HG02642 (cell line): ENCODE measurements around the gene LRRC10B.

ENCODE experiments used
- ATAC-seq: cut with Tn5 transposase; IDR thresholded peaks from one replicate; pipeline ENCODE4 v1.9.1; 2021; ENCODE audit warnings: mild to moderate bottlenecking; ENCODE audit not compliant: unreplicated experiment, poor library complexity

LRRC10B gene

GRCh38 chr11:61486011-61486620 is 22.4 kb upstream of the LRRC10B start:
- ATAC-seq = no peak

GRCh38 chr11:61486779-61487178 is 21.8 kb upstream of the LRRC10B start:
- ATAC-seq = no peak

- no peak for ATAC-seq
Measured at GRCh38 chr11:61487342-61488025, 21.1 kb upstream of the LRRC10B start.

- ATAC-seq = no peak
Measured at GRCh38 chr11:61488651-61489291, 19.8 kb upstream of the LRRC10B start.

GRCh38 chr11:61489833-61490721 is 18.5 kb upstream of the LRRC10B start:
- ATAC-seq = no peak

- no peak for ATAC-seq
Measured at GRCh38 chr11:61491736-61492395, 16.7 kb upstream of the LRRC10B start.

- no peak for ATAC-seq
Measured at GRCh38 chr11:61494381-61494961, 14.1 kb upstream of the LRRC10B start.

- no peak for ATAC-seq
Measured at GRCh38 chr11:61495801-61496601, 12.5 kb upstream of the LRRC10B start.

GRCh38 chr11:61496602-61497400 is 11.7 kb upstream of the LRRC10B start:
- ATAC-seq = no peak

- no peak for ATAC-seq
Measured at GRCh38 chr11:61497473-61497872, 11.1 kb upstream of the LRRC10B start.

GRCh38 chr11:61497876-61498275 is 10.7 kb upstream of the LRRC10B start:
- no peak for ATAC-seq

- no peak for ATAC-seq
Measured at GRCh38 chr11:61498767-61499341, 9.7 kb upstream of the LRRC10B start.

- no peak for ATAC-seq
Measured at GRCh38 chr11:61499816-61500491, 8.6 kb upstream of the LRRC10B start.

- ATAC-seq = no peak
Measured at GRCh38 chr11:61502522-61502921, 6.0 kb upstream of the LRRC10B start.

- ATAC-seq = no peak
Measured at GRCh38 chr11:61503135-61503770, 5.3 kb upstream of the LRRC10B start.

- ATAC-seq = no peak
Measured at GRCh38 chr11:61505106-61505505, 3.4 kb upstream of the LRRC10B start.

- ATAC-seq = no peak
Measured at GRCh38 chr11:61505640-61506155, 2.9 kb upstream of the LRRC10B start.
